ENCODE measurements around the gene GRM7.

DNA sequence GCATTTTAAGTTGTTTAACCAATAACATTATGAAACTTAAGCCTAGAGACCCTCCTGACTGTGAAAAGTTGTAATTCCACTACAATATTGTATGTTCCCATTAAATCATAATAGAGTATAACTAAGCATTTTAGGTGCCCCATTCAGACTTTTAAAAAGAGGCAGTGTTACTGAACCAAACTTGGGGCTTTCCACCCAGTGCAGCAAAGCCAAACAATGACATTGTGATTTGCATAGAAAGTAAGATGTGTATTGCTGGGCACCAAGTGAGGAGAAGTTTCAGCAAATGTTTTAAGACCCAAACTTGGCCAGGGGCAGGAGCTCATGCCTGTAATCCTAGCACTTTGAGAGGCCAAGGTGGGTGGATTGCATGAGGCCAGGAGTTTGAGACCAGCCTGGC, 706.2 kb downstream of the GRM7 start:
- TF ChIP-seq REST (IDR thresholded peaks at IDR 0.05; ENCODE audit: unreplicated experiment) (no peak), CTCF (conservative IDR thresholded peaks at IDR 0.05; ENCODE audit: low read depth in 2 of 2) (no peak), EZH2 (IDR thresholded peaks at IDR 0.05; ENCODE audit: low read depth, unreplicated experiment) (no peak), POLR2AphosphoS5 (IDR thresholded peaks at IDR 0.05; ENCODE audit: low read depth) (no peak), JUNB (IDR thresholded peaks at IDR 0.05; ENCODE audit: unreplicated experiment) (no peak), CREB1 (CRISPR knock-in tag; IDR thresholded peaks at IDR 0.05; ENCODE audit: low read depth) (no peak), EZH2phosphoT487 (IDR thresholded peaks at IDR 0.05; ENCODE audit: unreplicated experiment) (no peak), ZNF114 (CRISPR knock-in tag; IDR thresholded peaks at IDR 0.05) (no peak), ZNF331 (CRISPR knock-in tag; IDR thresholded peaks at IDR 0.05; ENCODE audit: low read depth) (no peak)
